ENCODE data around the gene CEP41.

DNA sequence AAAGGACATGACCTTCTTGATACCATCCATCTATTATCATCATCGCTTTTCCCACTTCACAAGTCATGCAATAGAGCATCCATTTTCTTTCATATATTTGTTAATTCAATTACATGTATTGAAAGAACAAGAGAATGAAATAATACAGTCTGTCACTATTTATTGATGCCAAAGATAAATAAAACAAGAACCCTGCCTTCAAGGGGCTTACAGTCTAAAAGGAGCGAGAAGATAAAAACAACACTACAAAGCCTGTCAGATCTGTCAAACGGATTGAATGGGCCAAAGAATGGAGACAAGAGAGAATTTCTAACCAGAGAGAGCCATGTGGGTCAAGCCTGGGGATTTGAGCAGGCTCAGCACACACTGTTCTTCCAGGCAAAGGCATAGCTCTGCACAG is 80.3 kb downstream of the CEP41 start:
- no peak for TF ChIP-seq CTCF (IDR thresholded peaks at IDR 0.05; ENCODE audit: insufficient read depth, low read length)
- no peak for TF ChIP-seq POLR2AphosphoS5 (IDR thresholded peaks at IDR 0.05; ENCODE audit: low read depth)
- TF ChIP-seq, protein P1, sequence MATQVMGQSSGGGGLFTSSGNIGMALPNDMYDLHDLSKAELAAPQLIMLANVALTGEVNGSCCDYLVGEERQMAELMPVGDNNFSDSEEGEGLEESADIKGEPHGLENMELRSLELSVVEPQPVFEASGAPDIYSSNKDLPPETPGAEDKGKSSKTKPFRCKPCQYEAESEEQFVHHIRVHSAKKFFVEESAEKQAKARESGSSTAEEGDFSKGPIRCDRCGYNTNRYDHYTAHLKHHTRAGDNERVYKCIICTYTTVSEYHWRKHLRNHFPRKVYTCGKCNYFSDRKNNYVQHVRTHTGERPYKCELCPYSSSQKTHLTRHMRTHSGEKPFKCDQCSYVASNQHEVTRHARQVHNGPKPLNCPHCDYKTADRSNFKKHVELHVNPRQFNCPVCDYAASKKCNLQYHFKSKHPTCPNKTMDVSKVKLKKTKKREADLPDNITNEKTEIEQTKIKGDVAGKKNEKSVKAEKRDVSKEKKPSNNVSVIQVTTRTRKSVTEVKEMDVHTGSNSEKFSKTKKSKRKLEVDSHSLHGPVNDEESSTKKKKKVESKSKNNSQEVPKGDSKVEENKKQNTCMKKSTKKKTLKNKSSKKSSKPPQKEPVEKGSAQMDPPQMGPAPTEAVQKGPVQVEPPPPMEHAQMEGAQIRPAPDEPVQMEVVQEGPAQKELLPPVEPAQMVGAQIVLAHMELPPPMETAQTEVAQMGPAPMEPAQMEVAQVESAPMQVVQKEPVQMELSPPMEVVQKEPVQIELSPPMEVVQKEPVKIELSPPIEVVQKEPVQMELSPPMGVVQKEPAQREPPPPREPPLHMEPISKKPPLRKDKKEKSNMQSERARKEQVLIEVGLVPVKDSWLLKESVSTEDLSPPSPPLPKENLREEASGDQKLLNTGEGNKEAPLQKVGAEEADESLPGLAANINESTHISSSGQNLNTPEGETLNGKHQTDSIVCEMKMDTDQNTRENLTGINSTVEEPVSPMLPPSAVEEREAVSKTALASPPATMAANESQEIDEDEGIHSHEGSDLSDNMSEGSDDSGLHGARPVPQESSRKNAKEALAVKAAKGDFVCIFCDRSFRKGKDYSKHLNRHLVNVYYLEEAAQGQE (IDR thresholded peaks at IDR 0.05; ENCODE audit: insufficient replicate concordance, low read depth): no peak
